GM12878 (cell line): ENCODE measurements around the gene PKLR. TPM values are rescaled to one million over a fixed set of nuclear protein-coding genes. Genes with fewer than 3 reads are reported as not detected.

Experiments used
- ATAC-seq: fragments of 200-7000 bp; cut with Tn5 transposase; 3 replicates; pipeline ENCODE4 v1.9.1; 2020; ENCODE audit warnings: mild to moderate bottlenecking, moderate library complexity
- BruUV-seq: library from RNA; stranded (reverse); fragments of 400-500 nt; replicated peaks from 2 replicates; lab custom pipeline; 2021; lab: Mats Ljungman, UMichigan
- CTCF ChIA-PET: fragments of 300-600 bp; sonication (Branson Sonifier 250); formaldehyde crosslinking; extraction: SDS; loops from one replicate; lab custom pipeline; 2021; ENCODE audit warnings: inconsistent platforms; lab: Yijun Ruan, JAX
- POLR2A ChIA-PET: fragments of 350-600 bp; formaldehyde crosslinking; extraction: SDS; loops from one replicate; lab custom pipeline; 2021; ENCODE audit warnings: inconsistent platforms; lab: Charles Lee
- RAD21 ChIA-PET: fragments of 300-600 bp; sonication (Branson Sonifier 250); formaldehyde crosslinking; loops from one replicate; lab custom pipeline; 2023; ENCODE audit warnings: antibody characterized with exemption; ENCODE audit not compliant: unreplicated experiment; lab: Charles Lee
- SMC1A ChIA-PET: fragments of 300-600 bp; sonication (Branson Sonifier 250); formaldehyde crosslinking; loops from one replicate; lab custom pipeline; 2023; ENCODE audit not compliant: unreplicated experiment, uncharacterized antibody; lab: Charles Lee
- DNase-seq: peaks from one replicate; pipeline ENCODE4 v3.0.0-alpha.2; 2011; ENCODE audit warnings: low read depth, low spot score
- FAIRE-seq: peaks from 3 replicates; lab custom pipeline; 2011; peaks lifted over from hg19 to GRCh38; lab: Jason Lieb, UNC
- H2AFZ ChIP-seq: 2 replicates; pipeline ENCODE4 v1.6.0; 2011; ENCODE audit warnings: low read depth, low read length, control low read depth; ENCODE audit not compliant: control insufficient read depth
- H3K27ac ChIP-seq: 2 replicates; pipeline ENCODE4 v1.5.1; 2011; ENCODE audit warnings: control low read depth; ENCODE audit not compliant: control insufficient read depth, insufficient read depth
- H3K27me3 ChIP-seq, 2 experiments: replicated peaks in 1 of 2; 2 replicates each; pipeline versions ENCODE4 v1.6.0 to v1.6.1; 2011; ENCODE audit warnings: low read length in 1 of 2; ENCODE audit not compliant: control insufficient read depth in 2 of 2, insufficient read depth in 2 of 2
- H3K36me3 ChIP-seq, 2 experiments: 2 replicates each; pipeline ENCODE4 v1.5.1; 2011; ENCODE audit warnings: low read length in 1 of 2; ENCODE audit not compliant: control insufficient read depth in 2 of 2, insufficient read depth in 2 of 2
- H3K4me1 ChIP-seq: 2 replicates; pipeline ENCODE4 v1.6.1; 2011; ENCODE audit warnings: mild to moderate bottlenecking, low read length, moderate library complexity, mixed read lengths; ENCODE audit not compliant: control insufficient read depth, insufficient read depth
- H3K4me2 ChIP-seq: 2 replicates; pipeline ENCODE4 v1.6.0; 2011; ENCODE audit warnings: control low read depth; ENCODE audit not compliant: control insufficient read depth, insufficient read depth
- H3K4me3 ChIP-seq: fragments of 200-600 bp; sonication (generic); 2 replicates; pipeline ENCODE4 v1.5.1; 2016
- H3K79me2 ChIP-seq: 2 replicates; pipeline ENCODE4 v1.6.0; 2011; ENCODE audit warnings: low read length; ENCODE audit not compliant: control insufficient read depth, insufficient read depth
- H3K9ac ChIP-seq: 2 replicates; pipeline ENCODE4 v1.8.0; 2011; ENCODE audit warnings: low read length, control low read depth, mixed read lengths; ENCODE audit not compliant: control insufficient read depth, insufficient read depth
- H3K9me3 ChIP-seq: replicated peaks from 3 replicates; pipeline ENCODE4 v1.5.1; 2011; ENCODE audit warnings: mild to moderate bottlenecking, low read length; ENCODE audit not compliant: control insufficient read depth, insufficient read depth
- H4K20me1 ChIP-seq: 2 replicates; pipeline ENCODE4 v1.6.0; 2011; ENCODE audit not compliant: control insufficient read depth, insufficient read depth
- BMI1 ChIP-seq: fragments of 450-650 bp; IDR thresholded peaks from 2 replicates; pipeline ENCODE4 v1.6.1; 2016; ENCODE audit warnings: mild to moderate bottlenecking, moderate library complexity, borderline replicate concordance
- HDAC2 ChIP-seq: fragments of 200-600 bp; sonication (generic); IDR thresholded peaks from 2 replicates; pipeline ENCODE4 v1.6.1; 2017
- HSF1 ChIP-seq: fragments of 150-350 bp; IDR thresholded peaks from 2 replicates; pipeline ENCODE4 v1.6.1; 2014; ENCODE audit warnings: mild to moderate bottlenecking, low read depth, low read length
- KLF5 ChIP-seq: fragments of 450-650 bp; IDR thresholded peaks from 2 replicates; pipeline ENCODE4 v1.6.1; 2014; ENCODE audit warnings: mild to moderate bottlenecking; ENCODE audit not compliant: partially characterized antibody
- PAX5 ChIP-seq: IDR thresholded peaks from 2 replicates; pipeline ENCODE4 v1.6.1; 2011; ENCODE audit warnings: low read depth, low read length, borderline replicate concordance
- TCF7 ChIP-seq: IDR thresholded peaks from 2 replicates; pipeline ENCODE4 v1.6.1; 2014; ENCODE audit warnings: antibody characterized with exemption, borderline replicate concordance
- ZNF622 ChIP-seq: fragments of 450-650 bp; IDR thresholded peaks from 2 replicates; pipeline ENCODE4 v1.6.1; 2017; ENCODE audit warnings: mild to moderate bottlenecking, inconsistent platforms
- WGBS: methylation state at CpG from one replicate; pipeline ENCODE4 v1.1.6; 2016; ENCODE audit warnings: low lambda C conversion rate; ENCODE audit not compliant: insufficient replicate concordance, insufficient coverage; ENCODE audit errors: missing lambda C conversion rate; 5-methylcytosine and 5-hydroxymethylcytosine counted together
- in situ Hi-C: fragments of 300-500 bp; cut with MboI; formaldehyde crosslinking; loops from 9 replicates; pipeline ENCODE4 v1.14.3; 2018; ENCODE audit warnings: mixed read lengths
- intact Hi-C: fragments of 100-400 bp; cut with micrococcal nuclease; formaldehyde crosslinking; loops from one replicate; pipeline ENCODE4 v1.14.2; 2022; ENCODE audit not compliant: unreplicated experiment
- polyA plus RNA-seq, 11 experiments: library from polyadenylated mRNA; depleted of rRNA in 4 of 11; unstranded in 6 of 11; stranded (reverse) in 5 of 11; fragments of >200 nt; fragmentation: Nextera tagmentation in 4 of 11; fragmentation: Illumina TruSeq in 1 of 11; extraction: Ambion mirVana in 4 of 11; extraction: Trizol in 1 of 11; gene quantifications; 1 replicate in 1 of 11; 2 replicates in 10 of 11; pipeline versions ENCODE4 v1.2.1 to v1.2.3, GENCODE V29; 2011 to 2016; ENCODE audit warnings: inconsistent platforms in 2 of 11, missing spikeins in 2 of 11, low read depth in 1 of 11
- total RNA-seq, 4 experiments: library from RNA; depleted of rRNA in 3 of 4; stranded (reverse); fragments of >200 nt in 3 of 4; fragmentation: Illumina TruSeq in 1 of 4; extraction: Trizol in 1 of 4; gene quantifications; 2 replicates each; pipeline versions ENCODE4 v1.2.1 to v1.2.3, GENCODE V29; 2013 to 2021

Gene PKLR
- total and polyA plus RNA-seq, 10 of the 15 experiments (the other 5 are each of a cell fraction or from before 2014, with no cell fraction given), result 0.04 to 0.15 (median 0.08) TPM; not detected in 7

GRCh38 chr1:155322571-155322952, 21.3 kb upstream of the PKLR start:
- Histone ChIP-seq H3K36me3 (peaks cover 7 to 15% of the 10 kb centered on the region in 2 experiments), H3K4me3 (peak overlapping the region; percentile 88), H3K4me2 (peak overlapping the region; percentile 90), H3K27me3 (no peaks in the 10 kb centered on the region), H2AFZ (peak overlapping the region; percentile 17; the same call in 1 of the 2 replicates), H3K9ac (no peak overlapping the region), H3K9me3 (no peaks in the 10 kb centered on the region), H3K27ac (no peak overlapping the region), H3K4me1 (peaks cover 7% of the 10 kb centered on the region), H3K79me2 (no peaks in the 10 kb centered on the region; the same call in 1 of the 2 replicates), H4K20me1 (no peaks in the 10 kb centered on the region)
- intact Hi-C loops (loop anchor here (2.0 to 5.0 kb wide), 2 partner anchors 116 to 270 kb away; partner anchors contain the start of gene THBS3), in situ Hi-C loops (no loop called here)
- under 1% methylated on average over 26 of the region's 28 CpGs for WGBS
- no peak for FAIRE-seq
- no peak for ATAC-seq
- ChIA-PET POLR2A (interaction anchor here (0.7 to 4.3 kb wide), 8 partner anchors 12 to 114 kb away, joined by 3 to 28 read pairs (median 4); partner anchors contain the start of genes CLK2, MTX1 and THBS3), CTCF (interaction anchor here (0.7 to 9.6 kb wide), 16 partner anchors 11 to 277 kb away, joined by 3 to 225 read pairs (median 8); partner anchors contain the start of genes CLK2, ENTREP3, FDPS and KRTCAP2), SMC1A (interaction anchor here (0.8 to 6.8 kb wide), 11 partner anchors 10 to 182 kb away, joined by 3 to 57 read pairs (median 6); partner anchors contain the start of genes CLK2, FDPS, HCN3 and PKLR), RAD21 (interaction anchor here (1.5 to 5.4 kb wide), 4 partner anchors 17 to 71 kb away, joined by 6 to 81 read pairs (median 10); partner anchors contain the start of gene CLK2)
- TF ChIP-seq HDAC2 (no peak), KLF5 (no peak), TCF7 (no peak), BMI1 (no peak), PAX5 (no peak), ZNF622 (no peak), HSF1 (no peak)
- DNase-seq, result no peak
- BruUV-seq, result no TSS peak
